C4-2B (cell line): Measurements from ENCODE around the gene PRKCZ.

Experiments used
- H3K27ac ChIP-seq: fragments of 450-650 bp; 2 replicates; pipeline ENCODE4 v1.5.1; 2017
- ZFX ChIP-seq: fragments of 450-650 bp; IDR thresholded peaks from 2 replicates; pipeline ENCODE4 v1.6.1; 2017
- TF ChIP-seq, protein P1 (sequence below): fragments of 450-650 bp; conservative IDR thresholded peaks from 2 replicates; pipeline ENCODE4 v1.5.1; 2017; ENCODE audit warnings: mild to moderate bottlenecking

The PRKCZ gene

DNA sequence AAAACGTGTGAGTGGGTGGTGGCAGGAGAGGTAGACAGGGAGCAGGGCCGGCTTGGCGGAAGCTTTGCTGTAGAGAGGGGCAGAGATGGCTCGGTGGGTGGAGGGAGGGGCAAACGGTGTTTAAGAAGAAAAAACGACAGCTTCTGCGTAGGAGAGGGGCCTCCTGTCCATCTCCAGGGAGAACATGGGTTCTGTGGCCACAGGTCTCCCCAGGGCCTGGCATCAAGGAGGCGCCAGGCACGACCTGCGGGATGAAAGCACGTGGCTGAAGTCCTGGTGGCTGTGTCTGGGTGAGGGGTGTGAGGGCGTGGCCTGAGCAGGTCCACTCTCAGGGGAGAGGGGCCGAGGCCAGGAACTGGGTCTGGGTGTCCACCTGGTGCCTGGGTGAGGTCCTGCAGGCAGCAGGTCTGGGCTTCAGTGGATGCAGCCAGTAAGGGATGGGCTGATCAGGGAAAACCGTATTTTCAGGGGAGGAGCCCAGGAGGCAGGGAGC lies 940 bp upstream of the PRKCZ start:
- no peak for TF ChIP-seq ZFX
- TF ChIP-seq, protein P1, sequence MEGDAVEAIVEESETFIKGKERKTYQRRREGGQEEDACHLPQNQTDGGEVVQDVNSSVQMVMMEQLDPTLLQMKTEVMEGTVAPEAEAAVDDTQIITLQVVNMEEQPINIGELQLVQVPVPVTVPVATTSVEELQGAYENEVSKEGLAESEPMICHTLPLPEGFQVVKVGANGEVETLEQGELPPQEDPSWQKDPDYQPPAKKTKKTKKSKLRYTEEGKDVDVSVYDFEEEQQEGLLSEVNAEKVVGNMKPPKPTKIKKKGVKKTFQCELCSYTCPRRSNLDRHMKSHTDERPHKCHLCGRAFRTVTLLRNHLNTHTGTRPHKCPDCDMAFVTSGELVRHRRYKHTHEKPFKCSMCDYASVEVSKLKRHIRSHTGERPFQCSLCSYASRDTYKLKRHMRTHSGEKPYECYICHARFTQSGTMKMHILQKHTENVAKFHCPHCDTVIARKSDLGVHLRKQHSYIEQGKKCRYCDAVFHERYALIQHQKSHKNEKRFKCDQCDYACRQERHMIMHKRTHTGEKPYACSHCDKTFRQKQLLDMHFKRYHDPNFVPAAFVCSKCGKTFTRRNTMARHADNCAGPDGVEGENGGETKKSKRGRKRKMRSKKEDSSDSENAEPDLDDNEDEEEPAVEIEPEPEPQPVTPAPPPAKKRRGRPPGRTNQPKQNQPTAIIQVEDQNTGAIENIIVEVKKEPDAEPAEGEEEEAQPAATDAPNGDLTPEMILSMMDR, result peak; percentile 78
- H3K27ac ChIP-seq, result peak overlapping the region; percentile 90

DNA sequence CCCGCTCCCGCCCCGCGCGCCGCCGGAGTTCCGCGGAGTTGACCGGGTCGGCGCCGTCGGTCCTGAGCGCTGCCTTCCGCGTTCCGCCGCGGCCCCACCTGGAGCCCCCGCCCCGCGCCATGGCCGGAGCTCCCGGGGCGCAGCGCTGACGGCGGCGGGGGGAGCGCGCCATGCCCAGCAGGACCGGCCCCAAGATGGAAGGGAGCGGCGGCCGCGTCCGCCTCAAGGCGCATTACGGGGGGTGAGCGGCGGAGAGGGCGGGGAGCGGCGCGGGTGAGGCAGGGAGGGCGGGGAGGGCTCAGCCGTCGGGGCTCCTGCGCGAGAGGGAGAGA lies 216 bp downstream of the PRKCZ start:
- H3K27ac ChIP-seq, result peak overlapping the region; percentile 90

GRCh38 chr1:2050793-2051682 lies 827 bp downstream of the PRKCZ start:
- TF ChIP-seq ZFX, result 0 out of 2 replicates have a peak, but pooled peaks have one; percentile 34
- TF ChIP-seq, protein P1, result no peak
- H3K27ac ChIP-seq, result peak overlapping the region; percentile 90

More for the DNA sequence above, 216 bp downstream of the PRKCZ start:
- no peak for TF ChIP-seq ZFX
- TF ChIP-seq, protein P1, result no peak

DNA sequence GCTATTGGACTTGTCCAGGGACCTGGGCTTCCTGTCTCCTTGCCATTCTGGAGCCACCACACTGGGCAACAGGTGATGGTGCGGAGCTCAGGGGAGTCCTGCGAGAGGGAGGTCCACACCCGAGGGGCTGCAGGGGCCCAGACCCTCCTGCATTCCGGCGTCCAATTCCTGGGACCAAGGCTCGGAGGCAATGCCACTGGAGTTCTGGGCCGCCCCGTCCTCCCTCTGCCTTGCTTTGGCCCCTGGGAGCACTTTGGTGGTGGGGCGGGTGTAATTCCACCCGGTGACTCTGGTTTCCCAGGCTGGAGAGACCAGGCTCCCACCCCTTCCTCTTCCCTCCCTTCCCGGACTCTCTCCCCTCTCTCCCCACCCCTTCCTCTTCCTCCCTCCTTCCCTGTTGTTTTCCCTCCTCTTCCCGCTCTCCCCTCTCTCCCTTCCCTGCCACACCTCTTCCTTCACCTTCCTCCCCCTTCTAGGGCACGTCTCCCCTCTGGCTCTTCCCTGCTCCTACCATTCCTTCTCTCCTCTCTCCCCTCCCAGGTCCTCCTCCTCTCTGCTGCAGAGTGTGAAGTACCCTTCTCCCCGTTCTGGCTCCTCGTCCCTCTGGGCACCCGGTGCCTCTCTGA lies 2.0 kb downstream of the PRKCZ start:
- no peak overlapping the region for H3K27ac ChIP-seq
- no peak for TF ChIP-seq ZFX
- TF ChIP-seq, protein P1, result no peak

DNA sequence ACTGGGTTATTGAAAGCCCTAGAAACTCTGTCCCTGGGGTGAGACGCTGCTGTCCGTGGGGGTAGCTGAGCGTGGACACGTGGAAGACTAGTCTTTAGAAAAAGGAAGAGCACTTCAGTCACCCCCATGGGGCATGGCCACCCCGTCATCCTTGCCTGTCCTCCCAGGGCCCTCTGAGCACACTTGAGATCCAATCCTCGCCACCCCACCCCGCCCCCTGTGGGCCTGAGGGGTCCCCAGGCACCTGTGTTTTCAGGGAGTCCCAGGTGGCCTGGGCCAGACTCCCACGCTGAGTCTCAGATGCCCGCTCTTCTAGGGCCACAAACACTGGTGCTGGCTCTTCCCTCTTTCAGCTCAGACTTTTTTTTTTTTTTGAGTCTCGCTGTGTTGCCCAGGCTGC lies 2.5 kb downstream of the PRKCZ start:
- H3K27ac ChIP-seq, result no peak overlapping the region
- no peak for TF ChIP-seq ZFX
- TF ChIP-seq, protein P1, result no peak

GRCh38 chr1:2053217-2053616 lies 3.0 kb downstream of the PRKCZ start:
- no peak overlapping the region for H3K27ac ChIP-seq

More at GRCh38 chr1:2053217-2053616, 3.0 kb downstream of the PRKCZ start:
- TF ChIP-seq ZFX, result no peak
- TF ChIP-seq, protein P1, result no peak
